Dermis microvascular lymphatic vessel endothelial cell (primary cell): ENCODE data around the gene EDIL3. TPM values are rescaled to one million over a fixed set of nuclear protein-coding genes. Genes with fewer than 3 reads are reported as not detected.
A peak's percentile ranks its signal among the peaks of the same experiment; 100 is the strongest.
"Not testable (repeated sequence)": the region's sequence is repeated elsewhere in the genome, so short reads cannot be mapped to it uniquely, and the experiment has no call there.

ENCODE experiments used
- DNase-seq, 2 donors: peaks; one replicate each; pipeline versions ENCODE4 v3.0.0 to v3.0.0-alpha.2; 2010; ENCODE audit warnings: low read depth in 2 of 2
- total RNA-seq: library from RNA; depleted of rRNA; stranded (reverse); fragments of >200 nt; gene quantifications from 2 replicates; pipeline ENCODE4 v1.2.1, GENCODE V29; 2014

Gene EDIL3
- total RNA-seq, 1 donor from 2014 or later = under 0.01 TPM

DNA sequence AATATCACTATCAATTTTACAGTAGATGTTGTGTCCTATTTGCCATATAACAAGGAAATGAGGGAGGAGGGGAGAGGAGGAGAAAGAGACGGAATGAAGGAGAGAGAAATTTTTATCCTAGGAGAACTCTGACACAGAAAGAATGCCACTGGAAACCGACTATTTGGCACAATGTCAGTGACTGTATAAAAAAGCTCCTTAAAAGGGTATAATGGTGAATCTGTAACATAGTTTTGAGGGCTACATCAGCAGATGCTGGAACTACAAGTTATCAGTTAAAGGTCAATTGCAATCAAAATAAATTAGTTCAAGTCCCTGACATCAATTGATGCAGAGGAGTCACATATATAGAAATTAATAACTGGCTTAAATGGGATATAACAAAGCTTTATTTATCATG, 5.7 kb downstream of the EDIL3 start:
- DNase-seq = no peak

DNA sequence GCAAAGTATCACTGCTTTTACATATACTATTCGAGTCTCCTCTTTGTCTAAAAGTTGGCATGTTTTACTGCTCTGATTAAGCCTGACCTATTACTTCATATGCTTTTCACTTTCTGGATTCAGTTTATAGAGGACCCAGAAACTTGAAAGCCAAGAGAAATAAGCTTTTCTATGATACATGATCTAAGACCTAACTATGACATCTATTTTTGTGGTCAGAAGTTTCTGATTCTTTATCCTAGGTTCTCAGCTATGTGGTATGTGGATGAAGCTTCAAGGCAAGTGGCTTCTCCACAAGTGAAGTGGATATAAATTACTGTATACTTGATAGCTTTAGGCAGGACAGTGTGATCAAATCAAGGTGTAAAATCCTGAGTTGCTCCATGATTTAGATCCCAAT, 6.3 kb downstream of the EDIL3 start:
- no peak for DNase-seq

DNA sequence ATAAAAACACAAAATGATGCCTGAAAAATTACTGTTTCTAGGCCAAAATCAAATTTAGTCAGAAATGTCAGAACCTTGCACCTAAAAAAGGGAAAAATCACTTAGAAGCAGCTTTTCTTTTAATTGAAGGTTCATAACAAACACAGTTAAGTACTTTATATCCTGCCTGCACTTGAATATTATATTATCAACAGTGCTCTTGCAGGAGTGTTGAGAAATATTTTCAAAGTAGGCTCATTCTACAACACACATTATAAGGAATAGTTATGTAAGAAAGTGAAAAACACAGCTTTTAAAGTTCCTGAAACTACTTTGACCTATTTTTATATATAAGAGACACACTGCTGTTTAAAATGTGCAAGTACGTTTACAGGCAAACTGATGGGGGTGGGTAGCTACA, 8.3 kb downstream of the EDIL3 start:
- DNase-seq = no peak

DNA sequence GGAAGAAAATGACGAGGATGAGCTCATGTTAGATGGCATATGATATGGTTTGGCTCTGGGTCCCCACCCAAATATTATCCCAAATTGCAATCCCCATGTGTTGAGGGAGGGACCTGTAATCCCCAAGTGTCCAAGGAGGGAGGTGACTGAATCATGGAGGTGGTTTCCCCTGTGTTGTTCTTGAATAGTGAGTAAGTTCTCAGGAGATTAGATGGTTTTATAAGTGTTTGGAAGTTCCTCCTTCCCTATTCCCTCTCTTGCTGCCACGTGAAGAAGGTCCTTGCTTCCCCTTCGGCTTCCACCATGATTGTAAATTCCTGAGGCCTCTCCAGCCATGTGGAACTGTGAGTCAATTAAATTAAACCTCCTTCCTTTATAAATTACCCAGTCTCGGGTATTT, 10.1 kb downstream of the EDIL3 start:
- DNase-seq = no peak

DNA sequence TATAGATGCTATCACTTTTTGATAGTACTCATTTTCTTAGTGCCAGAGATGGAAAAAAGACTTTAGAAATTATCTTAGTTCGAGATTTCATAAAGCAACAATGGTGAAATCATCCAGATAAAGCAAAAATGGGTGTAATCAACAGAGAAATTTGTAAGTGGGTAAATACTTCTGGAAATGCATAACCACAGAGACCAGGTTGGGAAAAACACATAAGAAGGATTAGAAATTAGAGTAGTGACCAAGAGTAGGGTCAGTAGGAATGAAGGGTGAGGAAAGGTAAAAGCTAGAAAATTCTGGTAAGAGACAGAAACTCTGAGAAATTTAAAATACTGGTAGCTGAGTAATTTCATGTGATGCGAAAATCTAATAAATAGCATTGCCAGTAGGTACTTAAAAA, 11.2 kb downstream of the EDIL3 start:
- no peak for DNase-seq

DNA sequence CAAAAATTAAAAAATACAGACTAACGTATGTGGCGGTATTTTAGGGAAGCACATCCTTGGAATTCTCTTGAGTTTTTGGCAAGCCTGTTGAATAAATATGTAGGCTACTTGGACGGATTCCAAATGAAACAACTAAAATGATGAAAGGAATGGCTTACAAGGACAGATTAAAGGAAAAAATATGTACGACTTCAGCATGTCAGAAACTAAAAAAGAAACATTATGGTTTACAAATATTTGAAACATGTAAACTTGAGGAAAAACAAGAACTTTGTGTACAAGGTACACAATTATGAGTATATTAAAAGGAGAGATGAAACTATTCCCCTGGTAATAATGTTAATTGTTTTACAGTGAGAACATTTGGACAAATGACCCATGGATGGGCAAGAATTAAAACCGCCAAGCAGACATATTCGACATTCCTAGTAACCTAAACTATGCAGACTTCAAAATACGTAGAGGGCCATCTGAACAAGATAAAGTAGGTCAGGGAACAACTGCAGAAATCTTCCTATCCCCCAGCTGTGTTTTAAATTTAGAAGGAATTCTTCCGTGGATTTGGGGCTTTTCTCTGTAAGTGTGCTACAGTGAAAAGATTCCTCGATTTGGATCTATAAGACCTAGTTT, 12.5 kb downstream of the EDIL3 start:
- DNase-seq = peak in 1 of 2 donors; percentile 29

DNA sequence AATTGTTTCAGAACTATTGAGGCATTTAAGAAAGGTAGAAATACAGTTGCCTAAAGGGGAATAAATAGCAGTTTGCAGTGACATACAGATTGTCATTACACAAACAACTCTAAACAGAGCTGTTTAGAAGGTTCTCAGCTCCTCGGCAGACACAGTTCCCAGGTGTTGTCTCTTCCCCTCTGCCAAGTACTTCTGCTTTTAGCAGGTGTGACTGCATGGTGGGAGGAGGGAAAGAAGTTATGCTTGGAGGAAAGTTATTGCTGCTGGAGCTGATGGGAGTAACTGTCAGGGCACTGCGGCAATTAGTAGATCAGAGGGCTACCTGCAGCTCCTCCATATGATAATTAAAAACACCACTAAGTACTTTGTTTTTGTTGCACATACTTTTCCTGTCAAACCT, 14.5 kb downstream of the EDIL3 start:
- no peak for DNase-seq

DNA sequence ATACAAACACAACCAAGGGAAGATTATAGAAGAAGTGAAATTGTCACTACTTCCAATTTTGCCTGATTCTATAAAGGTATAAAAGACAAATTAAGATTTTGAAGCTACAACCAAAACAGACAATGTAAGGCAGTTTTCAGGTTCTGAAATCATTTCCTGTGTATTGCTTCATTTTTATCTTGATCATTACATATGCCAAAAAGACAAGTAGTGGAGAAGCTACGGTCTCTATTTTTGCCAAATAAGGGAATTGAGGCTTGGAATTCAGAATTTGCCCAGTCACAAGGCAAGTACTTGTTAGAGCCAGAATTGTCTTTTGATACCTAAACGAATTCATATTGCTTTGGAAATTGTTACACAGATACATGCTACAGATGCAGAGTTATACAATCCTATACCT, 20.6 kb downstream of the EDIL3 start:
- no peak for DNase-seq

DNA sequence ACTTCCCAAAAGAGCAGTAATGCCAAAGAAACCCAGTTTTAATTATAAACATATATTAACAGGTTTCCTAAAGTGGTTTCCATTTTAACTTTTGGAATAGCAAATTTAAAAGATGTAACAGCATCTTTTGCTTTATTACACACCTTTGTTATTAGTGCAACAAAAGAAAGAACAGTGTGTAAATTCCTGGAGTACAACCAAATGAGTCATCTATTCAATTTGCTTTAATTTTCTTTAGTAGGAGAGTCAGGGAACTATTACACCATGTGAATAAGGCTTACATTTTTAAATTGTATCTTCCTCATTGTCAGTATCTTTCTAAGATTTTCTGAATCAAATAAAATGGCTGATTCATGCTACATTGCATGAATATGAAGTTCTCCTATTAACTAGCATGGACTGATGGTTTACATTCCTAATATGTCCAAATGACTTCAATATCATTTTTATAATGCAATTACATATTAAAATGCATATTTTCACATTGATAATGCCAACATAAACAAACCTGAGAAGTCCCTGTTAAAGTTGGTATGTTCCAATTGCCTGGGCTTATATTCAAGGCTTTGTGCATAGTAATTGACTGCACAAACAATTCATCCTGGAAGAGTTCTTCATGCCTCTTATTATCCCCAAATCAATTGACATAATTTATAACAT, 22.5 kb downstream of the EDIL3 start:
- DNase-seq = peak in 1 of 2 donors; percentile 15

DNA sequence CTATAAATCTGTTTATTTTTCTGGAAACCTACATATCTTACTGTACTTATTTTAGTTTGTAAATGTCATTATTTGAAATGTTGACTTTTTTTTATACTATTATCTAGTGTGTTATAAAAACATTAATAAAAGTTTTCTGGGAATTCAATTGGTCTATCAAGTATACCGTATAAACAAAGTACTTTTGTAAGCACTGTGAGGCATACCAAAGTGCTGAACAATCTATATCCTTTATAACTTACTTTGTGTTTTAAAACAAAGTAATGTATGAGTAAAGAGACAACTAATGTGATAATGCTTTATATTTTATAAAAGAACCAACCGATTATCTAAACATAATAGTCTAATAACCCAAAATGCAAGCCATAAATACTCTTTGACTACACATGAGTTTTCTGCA, 23.1 kb downstream of the EDIL3 start:
- DNase-seq = no peak

DNA sequence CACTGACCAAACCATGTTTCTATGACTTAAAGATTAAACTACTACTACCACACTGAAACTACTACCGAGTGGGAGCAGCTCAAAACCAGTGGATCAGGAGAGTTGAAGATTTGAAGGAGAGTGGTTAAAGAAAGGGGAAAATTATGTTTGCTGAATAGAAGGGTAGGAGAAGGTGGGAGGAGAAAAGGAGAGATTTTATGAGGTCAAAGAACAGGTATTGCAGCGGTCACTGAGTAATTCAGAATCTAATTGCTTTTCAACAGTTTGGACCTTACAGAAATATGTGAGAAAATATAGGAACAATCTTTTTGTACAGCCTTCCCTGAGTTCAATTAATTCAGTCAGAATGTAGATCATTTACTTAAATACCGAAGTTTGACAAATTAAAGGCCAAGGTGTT, 24.6 kb downstream of the EDIL3 start:
- no peak for DNase-seq

DNA sequence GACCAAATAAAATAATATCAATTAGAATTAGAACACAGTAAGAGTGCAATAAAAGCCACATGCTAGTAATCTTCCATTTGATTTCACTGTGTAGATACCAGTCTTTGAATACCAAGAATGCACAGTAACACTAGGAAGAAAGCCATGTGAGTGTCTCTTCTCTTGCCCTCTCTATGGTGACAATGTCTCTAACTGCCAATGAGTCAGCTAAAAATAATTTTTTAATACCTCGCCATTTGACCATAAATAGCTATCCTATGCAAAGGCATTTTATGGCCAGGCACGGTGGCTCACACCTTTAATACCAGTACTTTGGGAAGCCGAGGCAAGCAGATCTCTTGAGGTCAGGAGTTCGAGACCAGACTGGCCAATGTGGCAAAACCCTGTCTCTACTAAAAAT, 30.6 kb downstream of the EDIL3 start:
- no peak for DNase-seq

DNA sequence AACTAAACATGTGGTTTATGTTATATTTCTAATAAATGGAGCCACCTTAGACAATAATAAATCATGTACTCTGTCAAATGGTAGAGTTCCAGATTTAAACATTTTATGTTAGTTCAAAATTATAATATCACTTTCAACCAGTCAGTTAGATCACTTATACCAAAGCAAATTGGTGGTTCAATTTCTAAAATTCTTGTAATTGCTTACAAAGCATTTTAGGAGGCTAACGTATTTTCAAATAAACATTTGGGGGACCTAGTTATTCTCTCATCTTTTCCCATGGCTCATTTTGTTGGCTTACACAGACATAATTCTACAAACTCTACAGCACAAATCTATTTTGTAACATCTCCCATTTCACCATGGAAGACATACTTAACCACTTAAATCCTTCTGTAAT, 39.9 kb downstream of the EDIL3 start:
- DNase-seq = no peak

DNA sequence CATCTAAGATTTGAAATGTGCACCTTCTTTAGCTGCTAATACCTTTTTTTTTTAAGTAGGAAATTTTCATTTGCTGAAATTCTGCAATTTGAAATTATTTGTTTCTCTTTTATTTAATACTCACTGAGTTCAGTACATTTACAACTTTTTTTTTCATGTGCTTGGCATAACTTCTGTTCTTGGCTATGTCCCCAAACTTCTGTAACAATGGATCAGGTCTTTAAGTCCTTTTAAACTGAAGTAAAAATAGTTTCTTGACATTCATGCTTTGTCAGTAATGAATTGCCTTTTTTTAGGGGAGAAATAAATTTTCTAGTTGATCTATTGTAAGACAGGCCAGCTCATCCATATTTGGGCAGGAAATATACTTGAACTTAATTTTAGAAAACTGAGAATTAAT, 41.5 kb downstream of the EDIL3 start:
- DNase-seq = no peak

DNA sequence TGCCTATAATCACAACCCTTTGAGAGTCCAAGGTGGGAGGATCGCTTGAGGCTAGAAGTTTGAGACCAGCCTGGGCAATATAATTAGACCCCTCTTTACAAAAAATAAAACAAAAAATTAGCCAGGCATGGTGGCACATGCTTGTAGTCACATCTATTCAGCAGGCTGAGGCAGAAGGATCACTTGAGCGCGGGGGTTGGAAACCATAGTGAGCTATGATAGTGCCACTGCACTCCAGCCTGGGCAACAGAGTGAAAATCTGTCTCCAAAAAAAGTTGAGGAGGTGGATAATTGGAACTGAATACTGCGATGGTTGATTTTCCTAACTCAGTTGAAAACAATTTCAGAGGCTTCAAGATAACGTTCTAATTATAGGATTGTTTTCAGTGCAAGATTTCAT, 52.6 kb downstream of the EDIL3 start:
- DNase-seq = no peak

DNA sequence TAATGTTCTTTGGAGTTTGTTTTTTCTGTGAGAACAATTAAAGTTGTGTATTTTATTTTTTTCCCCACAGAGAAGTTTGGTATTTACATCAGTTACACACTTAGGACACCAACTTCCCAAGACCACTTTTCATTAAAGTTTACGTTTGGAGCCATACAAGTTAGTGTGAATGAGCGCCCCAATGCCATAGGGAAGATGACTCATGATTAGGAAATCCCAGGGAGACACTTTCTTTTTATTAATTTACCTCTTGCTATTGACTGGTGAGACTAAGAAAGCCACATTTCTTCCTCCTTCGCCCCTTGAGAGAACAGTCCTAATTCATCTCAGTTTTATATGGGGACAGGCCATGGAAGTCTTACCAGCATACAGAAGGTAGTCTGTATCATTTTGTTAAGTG, 57.1 kb downstream of the EDIL3 start:
- no peak for DNase-seq

DNA sequence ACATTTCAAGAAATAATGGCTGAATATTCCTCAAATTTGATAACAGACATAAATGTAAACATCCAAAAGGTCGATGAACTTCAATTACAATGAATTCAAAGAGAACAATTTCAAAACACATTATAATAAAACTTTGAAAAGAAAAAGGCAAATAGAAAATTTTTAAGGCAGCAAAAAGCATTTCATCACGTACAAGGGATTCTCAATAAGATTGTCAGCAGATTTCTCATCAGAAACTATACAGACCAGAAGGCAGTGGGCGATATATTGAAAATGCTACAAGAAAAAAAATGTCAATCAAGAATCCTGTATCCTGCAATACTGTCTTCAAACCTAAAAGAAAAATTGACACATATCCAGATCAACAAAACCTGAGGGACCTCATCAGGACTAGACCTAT, 62.0 kb downstream of the EDIL3 start:
- no peak for DNase-seq

DNA sequence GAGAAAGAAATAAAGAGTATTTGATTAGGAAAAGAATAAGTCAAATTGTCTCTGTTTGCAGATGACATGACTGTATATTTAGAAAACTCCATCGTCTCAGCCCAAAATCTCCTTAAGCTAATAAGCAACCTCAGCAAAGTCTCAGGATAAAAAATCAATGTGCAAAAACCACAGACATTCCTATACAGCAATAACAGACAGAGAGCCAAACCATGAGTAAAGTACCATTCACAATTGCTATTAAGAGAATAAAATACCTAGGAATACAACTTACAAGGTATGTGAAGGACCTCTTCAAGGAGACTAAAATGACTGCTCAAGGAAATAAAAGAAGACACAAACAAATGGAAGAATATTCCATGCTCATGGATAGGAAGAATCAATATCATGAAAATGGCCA, 66.9 kb downstream of the EDIL3 start:
- DNase-seq = not testable (repeated sequence)

DNA sequence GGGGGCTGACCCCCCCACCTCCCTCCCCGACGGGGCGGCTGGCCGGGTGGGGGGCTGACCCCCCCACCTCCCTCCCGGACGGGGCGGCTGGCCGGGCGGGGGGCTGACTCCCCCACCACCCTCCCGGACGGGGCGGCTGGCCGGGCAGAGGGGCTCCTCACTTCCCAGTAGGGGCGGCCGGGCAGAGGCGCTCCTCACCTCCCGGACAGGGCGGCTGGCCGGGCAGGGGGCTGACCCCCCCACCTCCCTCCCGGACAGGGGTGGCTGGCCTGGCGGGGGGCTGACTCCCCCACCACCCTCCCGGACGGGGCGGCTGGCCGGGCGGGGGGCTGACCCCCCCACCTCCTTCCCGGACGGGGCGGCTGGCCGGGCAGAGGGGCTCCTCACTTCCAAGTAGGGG, 72.4 kb downstream of the EDIL3 start:
- not testable (repeated sequence) for DNase-seq

DNA sequence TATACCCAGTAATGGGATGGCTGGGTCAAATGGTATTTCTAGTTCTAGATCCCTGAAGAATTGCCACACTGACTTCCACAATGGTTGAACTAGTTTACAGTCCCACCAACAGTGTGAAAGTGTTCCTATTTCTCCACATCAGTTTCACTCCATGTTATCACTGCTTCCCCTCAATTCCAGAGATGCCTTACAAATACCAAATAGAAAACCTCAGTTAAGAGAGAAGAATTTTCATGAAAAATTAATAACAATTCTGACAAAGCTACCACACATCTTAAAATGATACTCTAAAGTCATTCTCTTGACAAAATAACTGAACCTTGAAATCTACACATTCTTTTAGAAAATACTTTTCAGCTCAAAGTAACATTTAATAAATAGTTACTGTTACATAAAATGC, 74.8 kb downstream of the EDIL3 start:
- DNase-seq = not testable (repeated sequence)

DNA sequence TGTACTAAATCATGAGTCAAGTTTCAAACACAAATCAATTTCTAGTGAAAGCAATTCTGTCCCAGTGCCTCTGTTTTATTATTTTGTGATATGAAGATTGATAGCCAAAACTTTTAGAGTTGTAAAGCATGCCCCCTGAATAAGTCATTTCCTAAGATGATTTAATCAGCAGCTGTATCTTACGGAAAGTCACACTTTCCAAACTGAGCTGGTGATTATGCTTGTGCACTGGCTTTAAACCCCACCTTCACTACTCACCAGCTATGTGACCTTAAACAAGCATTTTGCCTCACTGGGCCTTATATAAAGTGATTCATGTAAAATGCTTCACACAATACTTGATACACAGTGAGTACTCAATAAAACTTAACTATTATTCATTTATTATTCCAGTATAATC, 78.1 kb downstream of the EDIL3 start:
- DNase-seq = peak in 1 of 2 donors; percentile 63

DNA sequence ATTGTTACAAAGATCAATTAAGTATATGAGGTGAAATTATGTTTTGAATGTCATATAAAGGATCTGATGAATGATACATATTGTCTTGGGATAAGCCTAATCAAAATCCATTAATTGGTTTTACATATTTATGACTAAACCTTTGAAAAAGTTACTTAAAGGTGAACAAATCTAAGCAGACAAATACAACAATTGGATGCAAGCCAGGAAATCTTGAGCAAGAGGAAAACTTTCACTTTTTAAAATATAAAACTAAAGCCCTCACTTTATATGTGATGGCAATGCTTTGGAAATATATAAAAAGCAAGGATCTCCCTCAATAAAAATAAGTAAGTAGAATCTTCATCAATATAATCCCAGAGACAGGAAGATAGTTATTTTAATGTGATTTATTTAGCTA, 80.1 kb downstream of the EDIL3 start:
- peak in 1 of 2 donors; percentile 11 for DNase-seq

DNA sequence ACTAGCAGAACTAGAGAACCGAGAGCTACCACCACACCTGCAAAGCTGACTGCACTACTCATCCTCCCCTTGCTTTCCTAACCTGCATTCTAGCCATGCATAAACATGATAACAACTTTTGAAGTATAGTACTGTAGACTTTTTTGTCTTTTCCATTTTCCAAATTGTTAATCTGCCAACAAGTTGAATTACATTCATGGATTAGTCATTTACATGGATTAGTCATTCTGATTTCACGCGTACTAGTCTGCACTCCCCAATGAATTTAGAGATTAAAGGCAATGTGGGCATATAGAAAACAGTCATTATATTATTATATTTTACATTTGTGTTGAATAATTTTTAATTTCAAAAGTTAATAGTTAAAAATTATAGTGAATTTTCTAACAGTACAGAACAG, 81.4 kb downstream of the EDIL3 start:
- DNase-seq = peak in 1 of 2 donors; percentile 13

DNA sequence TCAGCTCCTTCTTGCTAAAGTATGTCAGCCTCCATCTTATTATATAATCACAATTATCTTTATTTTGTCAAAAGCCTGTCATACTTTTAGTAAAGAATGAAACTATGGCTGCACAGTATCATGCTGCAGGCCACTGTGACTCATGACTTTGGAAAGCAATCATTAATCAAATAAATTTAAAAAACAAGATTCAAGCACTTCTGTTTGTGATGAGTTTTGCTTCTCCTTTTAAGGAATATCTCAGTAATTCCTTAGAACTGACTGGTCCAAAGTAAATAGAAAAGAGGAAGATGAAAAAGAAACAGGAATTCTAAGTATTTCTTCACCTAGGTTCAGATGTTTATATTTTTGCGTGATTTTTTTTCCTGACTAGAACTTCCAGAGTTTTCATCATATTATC, 83.1 kb downstream of the EDIL3 start:
- DNase-seq = peak in 1 of 2 donors; percentile 41
